Testis (tissue), 3 donors: ENCODE results near the gene THNSL1. TPM values are rescaled to one million over a fixed set of nuclear protein-coding genes. Genes with fewer than 3 reads are reported as not detected.

Source experiments
- DNase-seq: peaks from one replicate; pipeline ENCODE4 v3.0.0-alpha.2; 2019
- H3K27ac ChIP-seq, 2 donors: fragments of 200-600 bp; sonication (generic); one replicate each; pipeline ENCODE4 v1.5.1; 2019
- H3K27me3 ChIP-seq: fragments of 200-600 bp; sonication (generic); one replicate; pipeline ENCODE4 v1.5.1; 2019
- H3K36me3 ChIP-seq: fragments of 200-600 bp; sonication (generic); one replicate; pipeline ENCODE4 v1.5.1; 2017; ENCODE audit warnings: low read depth; ENCODE audit errors: missing control alignments
- H3K4me1 ChIP-seq: fragments of 200-600 bp; sonication (generic); one replicate; pipeline ENCODE4 v1.5.1; 2019
- H3K4me3 ChIP-seq, 2 donors: fragments of 200-600 bp; sonication (generic); one replicate each; pipeline ENCODE4 v1.5.1; 2017 to 2019
- H3K9me3 ChIP-seq: fragments of 200-600 bp; sonication (generic); one replicate; pipeline ENCODE4 v1.5.1; 2017
- CTCF ChIP-seq, 3 experiments: fragments of 450-650 bp in 2 of 3; fragments of 200-600 bp in 1 of 3; sonication (generic) in 1 of 3; IDR thresholded peaks; one replicate each; pipeline ENCODE4 v1.5.1; 2016 to 2019; ENCODE audit warnings: antibody characterized with exemption in 3 of 3, mild to moderate bottlenecking in 2 of 3, moderate library complexity in 1 of 3
- POLR2A ChIP-seq: fragments of 450-650 bp; IDR thresholded peaks from one replicate; pipeline ENCODE4 v1.6.1; 2017; ENCODE audit warnings: antibody characterized with exemption, mild to moderate bottlenecking, moderate library complexity
- WGBS, 2 donors: methylation state at CpG; one replicate each; pipeline ENCODE4 v1.1.5; 2018; 5-methylcytosine and 5-hydroxymethylcytosine counted together
- intact Hi-C: fragments of 100-400 bp; cut with DNase I; formaldehyde crosslinking; loops from one replicate; pipeline ENCODE4 v1.15.1; 2023; ENCODE audit warnings: low total_unique reads
- polyA plus RNA-seq: library from polyadenylated mRNA; stranded (reverse); fragments of 350-450 nt; fragmentation: Illumina TruSeq; extraction: RNeasy Lipid Tissue Mini Kit (QIAGEN cat#74804); gene quantifications from one replicate; pipeline ENCODE4 v1.2.3, GENCODE V29; 2014; ENCODE audit warnings: low read depth, low replicate concordance; ENCODE audit not compliant: insufficient read depth
- total RNA-seq, 2 donors: library from RNA; depleted of rRNA; stranded (reverse); fragments of >200 nt; gene quantifications; one replicate each; pipeline ENCODE4 v1.2.3, GENCODE V29; 2016

The THNSL1 gene
- total and polyA plus RNA-seq, 3 donors from 2014 or later, result 6.7 to 9.6 (median 9.6) TPM

- no peak for DNase-seq
- no peaks in the 10 kb centered on the region for H3K4me1 ChIP-seq
- no peak for TF ChIP-seq POLR2A
- TF ChIP-seq CTCF (IDR thresholded peaks at IDR 0.05), result no peak
- 96 to 97% methylated on average over 8 of the region's 8 CpGs for WGBS, 2 donors
- H3K27me3 ChIP-seq, result no peaks in the 10 kb centered on the region
- H3K4me3 ChIP-seq, result no peak overlapping the region
- H3K9me3 ChIP-seq, result no peaks in the 10 kb centered on the region
- no peak overlapping the region for H3K27ac ChIP-seq
- no peaks in the 10 kb centered on the region for H3K36me3 ChIP-seq
- intact Hi-C loops, result no loop called here
These were observed 47.2 kb downstream of the THNSL1 start for GRCh38 chr10:25063644-25064043.

GRCh38 chr10:25064401-25064800 is 48.0 kb downstream of the THNSL1 start:
- 78 to 98% methylated on average over 2 of the region's 2 CpGs for WGBS, 2 donors

GRCh38 chr10:25065761-25066476 is 49.5 kb downstream of the THNSL1 start:
- H3K36me3 ChIP-seq, result no peaks in the 10 kb centered on the region
- H3K4me3 ChIP-seq, result no peak overlapping the region
- no peaks in the 10 kb centered on the region for H3K27me3 ChIP-seq
- TF ChIP-seq POLR2A, result no peak
- no peak for TF ChIP-seq CTCF (IDR thresholded peaks at IDR 0.05)
- intact Hi-C loops, result no loop called here
- no peak for DNase-seq
- no peaks in the 10 kb centered on the region for H3K4me1 ChIP-seq
- 79 to 85% methylated on average over 3 to 4 of the region's 4 CpGs for WGBS, 2 donors
- no peak overlapping the region for H3K27ac ChIP-seq
- H3K9me3 ChIP-seq, result no peaks in the 10 kb centered on the region

More at GRCh38 chr10:25064401-25064800, 48.0 kb downstream of the THNSL1 start:
- no peak overlapping the region for H3K27ac ChIP-seq
- no peaks in the 10 kb centered on the region for H3K4me1 ChIP-seq
- H3K4me3 ChIP-seq, result no peak overlapping the region
- H3K9me3 ChIP-seq, result no peaks in the 10 kb centered on the region
- no peak for DNase-seq
- no peak for TF ChIP-seq CTCF (IDR thresholded peaks at IDR 0.05)
- no peak for TF ChIP-seq POLR2A
- no peaks in the 10 kb centered on the region for H3K36me3 ChIP-seq
- no peaks in the 10 kb centered on the region for H3K27me3 ChIP-seq
- intact Hi-C loops, result no loop called here

- no peak for TF ChIP-seq POLR2A
- intact Hi-C loops, result no loop called here
These were observed 52.0 kb downstream of the THNSL1 start for GRCh38 chr10:25068152-25069058.

GRCh38 chr10:25071227-25071626 is 54.8 kb downstream of the THNSL1 start:
- Histone ChIP-seq H3K9me3 (no peaks in the 10 kb centered on the region), H3K27ac (no peak overlapping the region), H3K4me3 (no peak overlapping the region), H3K27me3 (no peaks in the 10 kb centered on the region), H3K36me3 (no peaks in the 10 kb centered on the region), H3K4me1 (no peaks in the 10 kb centered on the region)
- no peak for DNase-seq
- WGBS, 2 donors, result 96 to 97% methylated on average over 1 of the region's 1 CpG
- no peak for TF ChIP-seq POLR2A
- no peak for TF ChIP-seq CTCF (IDR thresholded peaks at IDR 0.05)
- intact Hi-C loops, result no loop called here

More at GRCh38 chr10:25068152-25069058, 52.0 kb downstream of the THNSL1 start:
- no peak for DNase-seq
- Histone ChIP-seq H3K4me1 (no peaks in the 10 kb centered on the region), H3K9me3 (no peaks in the 10 kb centered on the region), H3K4me3 (no peak overlapping the region), H3K36me3 (no peaks in the 10 kb centered on the region), H3K27ac (no peak overlapping the region), H3K27me3 (no peaks in the 10 kb centered on the region)
- WGBS, 2 donors, result 75 to 77% methylated on average over 11 of the region's 11 CpGs
